Dermis blood vessel endothelial cell (primary cell): ENCODE measurements around the gene NFE2L1. TPM values are rescaled to one million over a fixed set of nuclear protein-coding genes. Genes with fewer than 3 reads are reported as not detected.

Source experiments
- total RNA-seq: library from RNA; depleted of rRNA; stranded (reverse); fragments of >200 nt; gene quantifications from 2 replicates; pipeline ENCODE4 v1.2.3, GENCODE V29; 2014

The NFE2L1 gene
- total RNA-seq, 1 donor from 2014 or later, result 95.1 TPM

Other genes with a start within 250 kb of the NFE2L1 start
- gene OSBPL7, start 226.6 kb upstream of the NFE2L1 start, total RNA-seq, result 8.9 and 11.6 TPM in 2 replicates
- gene MRPL10, start 216.8 kb upstream of the NFE2L1 start, total RNA-seq, result 19.9 and 26.0 TPM in 2 replicates
- 0.05 TPM in 1 of 2 replicates, not detected in the other for gene LRRC46, start 216.7 kb upstream of the NFE2L1 start, total RNA-seq
- gene SCRN2, start 207.1 kb upstream of the NFE2L1 start, total RNA-seq, result 44.3 and 74.2 TPM in 2 replicates
- gene SP6, start 197.2 kb upstream of the NFE2L1 start, total RNA-seq, result 3.1 and 4.8 TPM in 2 replicates
- 1.7 and 2.6 TPM in 2 replicates for gene SP2, start 152.1 kb upstream of the NFE2L1 start, total RNA-seq
- 36.4 and 43.0 TPM in 2 replicates for gene PNPO, start 106.8 kb upstream of the NFE2L1 start, total RNA-seq
- gene PRR15L, start 90.5 kb upstream of the NFE2L1 start, total RNA-seq, result not detected in 2 replicates
- gene CDK5RAP3, start 77.2 kb upstream of the NFE2L1 start, total RNA-seq, result 48.0 and 76.6 TPM in 2 replicates
- 3.8 and 6.5 TPM in 2 replicates for gene COPZ2, start 10.6 kb upstream of the NFE2L1 start, total RNA-seq
- gene CBX1, start 53.1 kb downstream of the NFE2L1 start, total RNA-seq, result 65.7 and 81.3 TPM in 2 replicates
- 14.0 and 15.9 TPM in 2 replicates for gene SNX11, start 59.4 kb downstream of the NFE2L1 start, total RNA-seq